CD4-positive, CD25-positive, alpha-beta regulatory T cell (primary cell): Measurements from ENCODE around the gene ZCCHC13. TPM values are rescaled to one million over a fixed set of nuclear protein-coding genes. Genes with fewer than 3 reads are reported as not detected.
A peak's percentile ranks its signal among the peaks of the same experiment; 100 is the strongest.
"Not testable (repeated sequence)": the region's sequence is repeated elsewhere in the genome, so short reads cannot be mapped to it uniquely, and the experiment has no call there.

Experiments used
- ATAC-seq, 2 donors: fragments of 150-1000 bp; cut with Tn5 transposase; one replicate each; pipeline ENCODE4 v1.10.0; 2021; ENCODE audit warnings: low read depth in 2 of 2, moderate number of reproducible peaks in 2 of 2, moderate library complexity in 1 of 2
- DNase-seq, 3 donors: peaks; one replicate each; pipeline versions ENCODE4 v3.0.0 to v3.0.0-alpha.2; 2012 to 2022; ENCODE audit warnings: mixed read lengths in 1 of 3
- H3K27ac ChIP-seq: one replicate; pipeline ENCODE4 v1.7.0; 2013; ENCODE audit warnings: mild to moderate bottlenecking, low read length; ENCODE audit not compliant: insufficient read depth, poor library complexity, severe bottlenecking
- H3K27me3 ChIP-seq: one replicate; pipeline ENCODE4 v1.7.0; 2013; ENCODE audit warnings: low read length; ENCODE audit not compliant: control insufficient read depth, insufficient read depth
- H3K36me3 ChIP-seq: one replicate; pipeline ENCODE4 v1.7.0; 2013; ENCODE audit warnings: mild to moderate bottlenecking, low read length, moderate library complexity; ENCODE audit not compliant: control insufficient read depth, insufficient read depth
- H3K4me1 ChIP-seq: 2 replicates; pipeline ENCODE4 v1.7.0; 2013; ENCODE audit warnings: mild to moderate bottlenecking, low read length; ENCODE audit not compliant: insufficient read depth, control insufficient read depth, poor library complexity, severe bottlenecking
- H3K4me3 ChIP-seq: one replicate; pipeline ENCODE4 v1.7.0; 2013; ENCODE audit warnings: low read depth, mild to moderate bottlenecking, low read length, moderate library complexity
- H3K9me3 ChIP-seq, 2 experiments: 1 replicate in 1 of 2; 2 replicates in 1 of 2; pipeline ENCODE4 v1.7.0; 2013; ENCODE audit warnings: low read length in 2 of 2, mild to moderate bottlenecking in 1 of 2, moderate library complexity in 1 of 2; ENCODE audit not compliant: control insufficient read depth in 2 of 2
- H3K27ac Mint-ChIP-seq, 3 donors: one replicate each; pipeline ENCODE4 v1.8.0; 2020 to 2022; ENCODE audit warnings: mild to moderate bottlenecking in 3 of 3, mixed read lengths in 3 of 3, moderate library complexity in 2 of 3
- H3K27me3 Mint-ChIP-seq: one replicate; pipeline ENCODE4 v1.8.0; 2022; ENCODE audit warnings: mild to moderate bottlenecking, mixed read lengths
- H3K36me3 Mint-ChIP-seq: one replicate; pipeline ENCODE4 v1.8.0; 2020; ENCODE audit warnings: mixed read lengths
- H3K4me1 Mint-ChIP-seq, 4 donors: one replicate each; pipeline ENCODE4 v1.8.0; 2020 to 2022; ENCODE audit warnings: mixed read lengths in 4 of 4, mild to moderate bottlenecking in 1 of 4
- H3K4me3 Mint-ChIP-seq, 4 donors: one replicate each; pipeline ENCODE4 v1.8.0; 2020 to 2022; ENCODE audit warnings: mild to moderate bottlenecking in 4 of 4, mixed read lengths in 4 of 4, moderate library complexity in 3 of 4
- H3K9me3 Mint-ChIP-seq, 7 donors: one replicate each; pipeline ENCODE4 v1.8.0; 2020 to 2022; ENCODE audit warnings: mixed read lengths in 7 of 7, mild to moderate bottlenecking in 3 of 7, moderate library complexity in 2 of 7
- polyA plus RNA-seq, 4 donors: library from polyadenylated mRNA; unstranded; fragments of 300-500 nt; fragmentation: Illumina TruSeq; gene quantifications; one replicate each; pipeline ENCODE4 v1.2.3, GENCODE V29; 2021
- total RNA-seq: library from RNA; stranded (reverse); gene quantifications from one replicate; pipeline ENCODE4 v1.2.3, GENCODE V29; 2022

Gene ZCCHC13
- total and polyA plus RNA-seq, 5 donors from 2014 or later, result not detected

DNA sequence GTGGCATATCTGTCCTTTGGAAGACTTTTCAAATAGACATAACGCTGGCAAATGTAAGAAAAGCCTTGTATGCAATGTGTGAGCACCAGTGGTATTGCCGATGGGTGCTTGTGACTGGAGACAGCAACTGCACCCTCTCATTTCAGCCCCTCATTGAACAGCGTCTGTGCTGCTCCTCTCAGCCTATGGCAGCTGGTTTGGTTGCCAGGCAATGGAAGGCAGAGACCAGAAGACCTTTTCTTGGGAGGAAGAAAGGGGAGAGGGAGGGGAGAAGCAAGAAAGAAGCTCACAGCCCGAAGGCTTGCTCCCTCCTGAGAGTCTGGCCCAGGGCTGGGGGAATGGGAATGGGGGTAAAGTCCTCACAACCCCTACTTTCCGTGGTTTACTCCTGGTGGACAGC lies 20.2 kb downstream of the ZCCHC13 start:
- H3K4me3 ChIP-seq, result no peak overlapping the region
- Mint-ChIP-seq H3K27me3 (peaks cover 1% of the 10 kb centered on the region), H3K27ac (no peak overlapping the region), H3K4me3 (no peak overlapping the region), H3K9me3 (no peaks in the 10 kb centered on the region), H3K36me3 (no peaks in the 10 kb centered on the region), H3K4me1 (no peaks in the 10 kb centered on the region)
- no peak overlapping the region for H3K27ac ChIP-seq
- H3K36me3 ChIP-seq, result no peaks in the 10 kb centered on the region
- no peaks in the 10 kb centered on the region for H3K9me3 ChIP-seq
- DNase-seq (no peak), ATAC-seq (no peak)
- no peaks in the 10 kb centered on the region for H3K4me1 ChIP-seq
- no peaks in the 10 kb centered on the region for H3K27me3 ChIP-seq

DNA sequence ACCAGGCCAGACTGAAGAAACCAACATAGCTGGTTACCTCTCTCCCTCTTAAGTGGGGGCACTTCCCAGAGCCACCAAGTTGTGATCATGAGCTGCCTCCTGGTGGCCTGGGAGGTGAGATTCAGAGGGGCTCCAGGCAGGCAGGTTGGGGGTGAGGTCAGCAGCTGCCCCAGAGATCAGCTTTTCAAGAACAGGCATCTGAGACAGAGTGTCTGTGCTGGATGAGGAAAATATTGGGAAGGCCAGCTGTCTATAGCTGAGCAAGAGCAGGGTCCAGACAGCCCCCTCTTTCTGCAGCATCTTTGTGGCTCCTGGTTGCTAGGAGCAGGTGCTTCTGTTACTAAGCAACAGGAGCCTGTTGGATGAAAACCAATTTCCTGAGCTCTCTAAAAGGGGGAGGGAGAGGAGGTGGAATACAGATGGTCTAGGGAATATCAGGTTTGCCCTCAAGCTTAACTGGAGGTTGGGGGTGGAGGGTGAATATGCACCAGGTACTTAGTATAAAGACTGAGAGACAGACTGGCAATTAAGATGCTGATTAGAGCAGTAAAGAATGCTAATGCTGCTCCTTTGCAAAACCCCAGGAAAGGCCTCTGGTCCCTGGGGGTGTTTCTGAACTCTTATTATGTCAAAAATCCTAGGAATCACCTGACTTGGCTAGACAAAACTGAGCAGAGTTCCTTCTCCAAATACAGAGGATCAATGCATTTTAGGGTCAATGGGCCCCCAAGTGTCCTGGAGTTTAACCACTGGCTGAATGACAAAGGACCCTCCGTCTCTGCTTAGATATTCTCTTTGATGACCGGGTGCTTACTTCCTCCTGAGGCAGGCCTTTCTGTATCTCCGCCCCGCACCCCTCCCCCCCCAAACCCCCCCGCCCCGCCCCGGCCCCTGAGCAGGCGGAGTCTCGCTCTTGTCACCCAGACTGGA lies 21.4 kb downstream of the ZCCHC13 start:
- H3K4me1 Mint-ChIP-seq, result no peaks in the 10 kb centered on the region
- H3K27ac Mint-ChIP-seq, result peak overlapping the region in 1 of 3 donors; percentile 49
- H3K36me3 ChIP-seq, result no peaks in the 10 kb centered on the region
- no peaks in the 10 kb centered on the region for H3K4me1 ChIP-seq
- no peak overlapping the region for H3K4me3 Mint-ChIP-seq
- DNase-seq (no peak), ATAC-seq (no peak)
- H3K27me3 ChIP-seq, result no peaks in the 10 kb centered on the region
- H3K27ac ChIP-seq, result no peak overlapping the region
- no peak overlapping the region for H3K4me3 ChIP-seq
- H3K36me3 Mint-ChIP-seq, result no peaks in the 10 kb centered on the region
- no peaks in the 10 kb centered on the region for H3K9me3 Mint-ChIP-seq
- H3K27me3 Mint-ChIP-seq, result peaks cover 4% of the 10 kb centered on the region
- H3K9me3 ChIP-seq, result no peaks in the 10 kb centered on the region

DNA sequence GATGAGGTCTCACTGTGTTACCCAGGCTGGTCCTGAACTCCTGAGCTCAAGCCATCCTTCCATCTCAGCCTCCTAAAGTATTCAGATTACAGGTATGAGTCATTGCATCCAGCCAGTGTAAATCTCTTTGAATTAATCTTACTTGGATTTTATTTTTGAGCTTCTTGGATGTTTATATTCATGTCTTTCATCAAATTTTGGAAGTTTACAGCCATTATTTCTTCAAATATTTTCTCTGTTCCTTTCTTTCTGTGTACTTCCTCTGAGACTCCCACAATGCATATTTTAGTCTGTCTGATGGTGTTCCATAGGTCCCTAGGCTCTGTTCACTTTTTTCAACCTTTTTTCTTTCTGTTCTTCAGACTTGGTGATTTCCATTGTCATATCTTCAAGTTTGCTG lies 34.9 kb downstream of the ZCCHC13 start:
- H3K9me3 ChIP-seq, result no peaks in the 10 kb centered on the region
- DNase-seq, result no peak
- H3K36me3 Mint-ChIP-seq, result no peaks in the 10 kb centered on the region
- ATAC-seq, result no peak
- no peak overlapping the region for H3K4me3 Mint-ChIP-seq
- H3K27ac ChIP-seq, result no peak overlapping the region
- H3K9me3 Mint-ChIP-seq, result peaks cover 0 to 3% (median 1%) of the 10 kb centered on the region in 7 donors
- H3K4me1 ChIP-seq, result no peaks in the 10 kb centered on the region
- H3K27me3 Mint-ChIP-seq, result no peaks in the 10 kb centered on the region
- H3K27me3 ChIP-seq, result no peaks in the 10 kb centered on the region
- H3K4me3 ChIP-seq, result no peak overlapping the region
- peaks cover 0 to under 1% (median 0%) of the 10 kb centered on the region in 4 donors for H3K4me1 Mint-ChIP-seq
- H3K27ac Mint-ChIP-seq, result no peak overlapping the region
- H3K36me3 ChIP-seq, result no peaks in the 10 kb centered on the region

DNA sequence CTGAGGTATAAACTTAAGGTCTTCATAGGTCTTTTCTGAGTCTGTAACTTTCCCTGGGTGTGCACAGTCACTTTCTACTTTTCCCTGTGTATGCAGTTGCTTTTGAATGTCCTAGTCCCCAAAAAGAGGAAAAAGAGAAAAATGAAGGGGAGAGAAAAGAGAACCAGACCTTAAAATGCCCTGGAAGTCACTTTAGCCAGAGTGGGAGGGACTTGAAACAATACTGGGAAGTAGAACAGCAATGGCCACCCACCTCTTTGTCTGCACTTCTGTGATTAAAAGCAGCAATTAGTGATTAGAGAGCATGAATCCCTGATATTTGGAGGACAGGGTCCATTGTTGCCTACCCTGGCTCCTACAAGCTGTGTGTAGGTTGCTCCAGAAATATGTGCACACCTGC lies 36.1 kb downstream of the ZCCHC13 start:
- no peak overlapping the region for H3K27ac Mint-ChIP-seq
- ATAC-seq, result no peak
- H3K27me3 Mint-ChIP-seq, result no peaks in the 10 kb centered on the region
- peaks cover 0 to 3% (median 2%) of the 10 kb centered on the region in 7 donors for H3K9me3 Mint-ChIP-seq
- peaks cover 0 to 2% (median 0%) of the 10 kb centered on the region in 4 donors for H3K4me1 Mint-ChIP-seq
- H3K9me3 ChIP-seq, result no peaks in the 10 kb centered on the region
- no peak overlapping the region for H3K4me3 Mint-ChIP-seq
- H3K36me3 Mint-ChIP-seq, result no peaks in the 10 kb centered on the region
- no peak for DNase-seq
- H3K27me3 ChIP-seq, result no peaks in the 10 kb centered on the region
- H3K4me3 ChIP-seq, result no peak overlapping the region
- no peaks in the 10 kb centered on the region for H3K4me1 ChIP-seq
- no peaks in the 10 kb centered on the region for H3K36me3 ChIP-seq
- no peak overlapping the region for H3K27ac ChIP-seq

- not testable (repeated sequence) for H3K36me3 ChIP-seq, H3K9me3 ChIP-seq, H3K36me3 Mint-ChIP-seq, ATAC-seq, H3K4me3 Mint-ChIP-seq, H3K27me3 ChIP-seq, H3K27ac ChIP-seq, H3K9me3 Mint-ChIP-seq, DNase-seq, H3K27ac Mint-ChIP-seq, H3K4me1 Mint-ChIP-seq, H3K4me3 ChIP-seq, H3K27me3 Mint-ChIP-seq, H3K4me1 ChIP-seq
Measured at GRCh38 chrX:74342211-74342610, 38.2 kb downstream of the ZCCHC13 start.

DNA sequence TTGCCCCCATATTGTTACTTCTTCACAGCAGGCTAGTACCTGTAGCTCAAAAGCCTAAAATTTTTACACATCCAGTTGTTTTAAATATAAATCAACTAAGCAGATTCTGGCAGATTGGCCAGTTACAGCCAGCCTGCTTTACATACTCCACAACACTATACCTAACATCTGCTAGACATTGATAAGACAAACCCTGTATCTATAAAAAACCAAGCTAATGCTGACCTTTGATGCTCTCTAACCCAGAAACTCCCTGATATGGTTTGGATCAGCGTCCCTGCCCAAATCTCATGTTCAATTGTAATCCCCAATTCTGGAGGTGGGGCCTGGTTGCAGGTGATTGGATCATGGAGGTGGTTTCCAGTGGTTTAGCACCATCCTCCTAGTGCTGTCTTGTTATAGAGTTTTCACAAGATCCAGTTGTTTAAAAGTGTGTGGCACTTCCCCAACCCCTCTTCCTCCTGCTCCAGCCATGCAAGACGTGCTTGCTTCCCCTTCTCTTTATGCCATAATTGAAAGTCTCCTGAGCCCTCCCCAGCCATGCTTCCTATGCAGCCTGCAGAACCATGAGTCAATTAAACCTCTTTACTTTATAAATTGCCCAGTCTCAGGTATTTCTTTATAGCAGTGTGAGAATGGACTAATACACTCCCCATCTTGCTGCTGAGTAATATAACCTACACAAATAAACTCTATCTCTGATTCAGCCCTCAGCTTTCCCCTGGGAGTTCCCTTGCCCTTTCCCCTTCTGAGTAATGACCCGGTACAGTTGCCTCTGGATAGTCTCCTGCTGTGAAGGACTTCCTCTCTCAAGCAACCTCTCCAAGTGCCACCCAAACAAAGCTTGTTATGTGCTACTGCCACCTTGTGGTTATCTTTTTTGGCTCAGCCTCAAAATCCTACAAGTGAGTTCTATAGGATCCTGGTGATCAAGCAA lies 39.6 kb downstream of the ZCCHC13 start:
- H3K27ac Mint-ChIP-seq, result no peak overlapping the region
- H3K36me3 Mint-ChIP-seq, result no peaks in the 10 kb centered on the region
- no peak overlapping the region for H3K4me3 ChIP-seq
- ATAC-seq (no peak), DNase-seq (peak; percentile 18 to 71 (median 55))
- H3K27ac ChIP-seq, result no peak overlapping the region
- no peaks in the 10 kb centered on the region for H3K27me3 Mint-ChIP-seq
- no peak overlapping the region for H3K4me3 Mint-ChIP-seq
- H3K4me1 Mint-ChIP-seq, result peaks cover 0 to 2% (median 0%) of the 10 kb centered on the region in 4 donors
- no peaks in the 10 kb centered on the region for H3K9me3 ChIP-seq
- H3K4me1 ChIP-seq, result no peaks in the 10 kb centered on the region
- peaks cover 0 to 3% (median 2%) of the 10 kb centered on the region in 7 donors for H3K9me3 Mint-ChIP-seq
- H3K36me3 ChIP-seq, result no peaks in the 10 kb centered on the region
- H3K27me3 ChIP-seq, result no peaks in the 10 kb centered on the region

GRCh38 chrX:74344280-74344622 lies 40.3 kb downstream of the ZCCHC13 start:
- Mint-ChIP-seq H3K4me1 (peaks cover 0 to 2% (median 0%) of the 10 kb centered on the region in 4 donors), H3K27ac (no peak overlapping the region)
- no peak for ATAC-seq

More at GRCh38 chrX:74344280-74344622, 40.3 kb downstream of the ZCCHC13 start:
- Mint-ChIP-seq H3K9me3 (peaks cover 0 to 2% (median 0%) of the 10 kb centered on the region in 7 donors), H3K4me3 (no peak overlapping the region), H3K36me3 (no peaks in the 10 kb centered on the region), H3K27me3 (no peaks in the 10 kb centered on the region)
- Histone ChIP-seq H3K36me3 (no peaks in the 10 kb centered on the region), H3K4me3 (no peak overlapping the region), H3K27me3 (no peaks in the 10 kb centered on the region), H3K9me3 (no peaks in the 10 kb centered on the region), H3K4me1 (no peaks in the 10 kb centered on the region), H3K27ac (no peak overlapping the region)
- no peak for DNase-seq
